ENCODE measurements around the gene NAV2. TPM values are rescaled to one million over a fixed set of nuclear protein-coding genes. Genes with fewer than 3 reads are reported as not detected.

Gene NAV2
- total RNA-seq, 2 experiments from 2014 or later = 0.23 to 0.71 TPM

DNA sequence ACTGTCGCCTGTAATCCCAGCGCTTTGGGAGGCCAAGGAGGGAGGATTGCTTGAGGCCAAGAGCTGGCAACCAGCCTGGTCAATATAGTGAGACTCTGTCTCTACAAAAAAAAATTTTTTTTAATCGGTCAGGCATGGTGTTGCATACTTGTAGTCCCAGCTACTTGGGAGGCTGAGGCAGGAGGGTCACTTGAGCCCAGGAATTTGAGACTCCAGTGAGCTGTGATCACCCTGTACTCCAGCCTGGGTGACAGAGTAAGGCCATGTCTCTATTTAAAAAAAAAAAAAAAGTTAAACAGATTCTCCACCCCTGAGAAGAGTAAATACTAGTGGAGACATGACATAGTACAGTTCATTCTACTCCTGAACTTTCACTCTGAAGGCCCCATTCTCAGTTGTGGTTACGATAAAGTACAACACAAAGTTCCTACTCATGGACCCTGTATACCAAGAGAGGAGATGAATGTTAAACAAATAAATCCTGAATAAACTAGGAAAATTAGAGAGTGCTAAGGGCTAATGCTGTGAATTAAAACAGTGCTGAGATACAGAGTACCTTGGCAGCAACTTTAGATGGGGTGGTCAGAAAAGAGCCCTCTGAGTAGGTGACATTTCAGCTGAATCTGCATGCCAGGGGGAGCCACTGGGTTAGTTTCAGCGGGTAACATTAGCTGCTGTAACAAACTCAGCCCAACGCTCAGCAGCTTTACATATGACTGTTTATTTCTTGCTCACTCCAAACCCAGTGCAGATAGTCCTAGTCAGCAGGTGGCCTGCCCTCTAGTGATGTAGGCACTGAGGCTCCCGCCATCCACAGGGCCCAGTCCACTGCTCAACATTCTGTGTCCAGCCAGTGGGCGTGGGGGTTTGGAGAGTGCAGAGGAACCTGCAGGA, 372.5 kb downstream of the NAV2 start:
- CTCF ChIA-PET = no interaction called here
- no peak for DNase-seq
- H3K9me3 Mint-ChIP-seq (ENCODE audit: insufficient read depth) = no peaks in the 10 kb centered on the region

DNA sequence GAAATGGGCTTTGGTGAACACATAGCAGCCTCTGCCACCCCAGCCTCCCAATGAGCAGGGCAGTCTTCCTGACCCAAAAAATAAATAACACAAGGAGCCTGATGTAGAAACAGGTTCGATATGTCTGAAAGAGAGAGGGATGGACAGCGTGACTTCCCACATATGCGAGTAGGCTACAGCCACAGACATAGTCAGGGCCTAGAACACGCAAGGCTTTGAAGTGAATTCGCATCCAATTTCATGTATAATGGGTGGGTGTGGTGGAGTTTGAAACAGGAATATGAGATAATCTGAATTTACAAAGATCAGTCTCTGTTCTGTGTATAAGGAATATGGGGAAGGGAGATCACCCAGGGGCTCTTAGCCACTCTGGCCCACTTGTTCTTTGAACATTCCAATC, 373.3 kb downstream of the NAV2 start:
- POLR2A ChIA-PET = no interaction called here
- H3K4me3 Mint-ChIP-seq = no peak overlapping the region
- peaks cover 16% of the 10 kb centered on the region for H3K4me1 Mint-ChIP-seq (ENCODE audit: low read depth)
- H3K27ac Mint-ChIP-seq = no peak overlapping the region
- no peaks in the 10 kb centered on the region for H3K9me3 Mint-ChIP-seq (ENCODE audit: insufficient read depth)
- CTCF ChIA-PET = no interaction called here
- no peak for ATAC-seq
- DNase-seq = no peak
- H3K27me3 Mint-ChIP-seq (ENCODE audit: low read depth) = peaks cover 23% of the 10 kb centered on the region
- H3K36me3 Mint-ChIP-seq (ENCODE audit: low read depth) = no peaks in the 10 kb centered on the region

More for the DNA sequence above, 372.5 kb downstream of the NAV2 start:
- no peak overlapping the region for H3K27ac Mint-ChIP-seq
- no peaks in the 10 kb centered on the region for H3K36me3 Mint-ChIP-seq (ENCODE audit: low read depth)
- POLR2A ChIA-PET = no interaction called here
- peaks cover 16% of the 10 kb centered on the region for H3K4me1 Mint-ChIP-seq (ENCODE audit: low read depth)
- no peak for ATAC-seq
- H3K27me3 Mint-ChIP-seq (ENCODE audit: low read depth) = peaks cover 23% of the 10 kb centered on the region
- no peak overlapping the region for H3K4me3 Mint-ChIP-seq

DNA sequence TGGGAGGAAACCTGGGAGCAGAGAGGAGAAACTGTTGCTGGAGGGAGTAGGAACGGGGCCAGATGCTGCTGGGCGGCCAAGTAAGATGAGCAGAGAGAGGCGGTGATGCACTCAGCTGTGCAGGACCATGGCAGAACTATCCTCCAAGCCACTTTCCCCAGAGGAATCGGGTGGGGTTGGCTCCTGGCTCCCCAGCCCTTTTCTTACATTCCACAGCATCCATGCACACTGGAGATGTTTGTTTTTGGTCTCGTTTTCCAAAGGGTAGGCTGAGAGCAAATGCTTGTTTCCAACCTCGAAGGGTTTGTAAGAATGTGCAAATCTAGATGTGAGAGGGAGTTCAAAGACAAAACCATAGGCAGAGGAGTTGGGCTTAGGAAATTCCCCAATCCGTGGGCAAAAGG, 374.5 kb downstream of the NAV2 start:
- peaks cover 21% of the 10 kb centered on the region for H3K27me3 Mint-ChIP-seq (ENCODE audit: low read depth)
- no peaks in the 10 kb centered on the region for H3K36me3 Mint-ChIP-seq (ENCODE audit: low read depth)
- ATAC-seq (no peak), DNase-seq (no peak)
- peaks cover 16% of the 10 kb centered on the region for H3K4me1 Mint-ChIP-seq (ENCODE audit: low read depth)
- ChIA-PET POLR2A (no interaction called here), CTCF (no interaction called here)
- no peak overlapping the region for H3K27ac Mint-ChIP-seq
- no peak overlapping the region for H3K4me3 Mint-ChIP-seq
- no peaks in the 10 kb centered on the region for H3K9me3 Mint-ChIP-seq (ENCODE audit: insufficient read depth)

DNA sequence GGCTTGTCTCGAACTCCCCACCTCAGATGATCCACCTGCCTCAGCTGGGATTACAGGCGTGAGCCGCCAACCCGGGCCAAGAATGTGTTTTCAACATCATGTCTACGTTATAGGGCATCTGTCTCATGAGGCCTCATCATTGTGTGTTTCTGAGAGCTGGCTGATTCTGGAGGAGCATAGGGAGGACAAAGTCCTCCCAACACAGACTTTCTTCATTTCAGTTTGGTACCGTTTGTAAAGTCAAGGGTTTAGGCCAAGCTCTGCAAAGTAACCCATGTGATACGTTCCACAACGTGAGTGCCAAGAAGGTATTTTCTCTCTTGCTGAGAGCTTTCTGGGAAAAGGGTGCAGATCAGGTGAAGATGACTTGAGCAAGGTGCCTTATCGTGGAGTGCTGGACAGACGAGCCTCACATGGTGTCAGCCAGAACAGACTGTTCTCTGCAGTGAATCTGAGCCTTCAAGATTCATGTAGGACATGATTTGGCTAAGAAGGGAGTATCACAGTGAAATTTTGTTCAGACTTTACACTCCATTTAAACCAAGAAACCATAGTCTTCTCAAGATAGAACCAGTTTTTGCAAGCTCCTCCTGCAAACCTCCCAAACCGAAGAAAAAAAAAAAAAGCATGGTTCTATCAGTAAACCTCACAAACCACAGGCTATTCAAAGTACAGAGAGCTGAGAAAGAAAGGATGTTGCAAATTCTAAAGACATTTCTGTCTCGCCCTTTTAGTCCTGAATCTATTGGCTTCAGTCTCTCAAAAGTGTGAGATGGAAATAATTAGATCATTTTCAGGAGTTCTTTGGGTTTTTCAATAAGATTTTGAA, 376.0 kb downstream of the NAV2 start:
- POLR2A ChIA-PET = no interaction called here

DNA sequence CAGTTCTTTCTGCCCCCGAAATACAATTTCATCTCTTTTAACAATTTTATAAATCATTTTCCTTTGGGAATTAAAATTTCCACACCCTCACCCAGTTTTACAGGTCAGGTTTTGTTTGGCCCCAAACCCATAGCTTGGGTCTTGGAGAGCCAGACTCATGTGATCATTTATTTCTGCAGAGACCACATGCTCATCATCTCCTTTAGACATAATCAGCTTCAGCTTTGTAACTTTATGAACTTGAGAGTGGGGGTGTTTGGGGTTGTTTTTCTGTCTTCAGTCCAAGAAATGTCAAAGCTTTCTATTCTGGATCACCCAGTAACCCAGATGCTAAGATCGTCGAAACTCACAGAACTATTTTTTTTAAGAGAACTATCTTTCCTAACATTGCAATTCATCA, 376.7 kb downstream of the NAV2 start:
- ChIA-PET CTCF (interaction anchor here (1.9 kb wide), 1 partner anchor 39 kb away, joined by 5 read pairs; no protein-coding TSS in a partner anchor), POLR2A (no interaction called here)
- Mint-ChIP-seq H3K4me3 (no peak overlapping the region), H3K27me3 (ENCODE audit: low read depth) (peaks cover 17% of the 10 kb centered on the region), H3K36me3 (ENCODE audit: low read depth) (no peaks in the 10 kb centered on the region), H3K4me1 (ENCODE audit: low read depth) (peaks cover 16% of the 10 kb centered on the region), H3K27ac (no peak overlapping the region), H3K9me3 (ENCODE audit: insufficient read depth) (no peaks in the 10 kb centered on the region)
- ATAC-seq = no peak
- no peak for DNase-seq

More for the DNA sequence above, 376.0 kb downstream of the NAV2 start:
- peaks cover 16% of the 10 kb centered on the region for H3K4me1 Mint-ChIP-seq (ENCODE audit: low read depth)
- DNase-seq = no peak
- CTCF ChIA-PET = no interaction called here
- peaks cover 17% of the 10 kb centered on the region for H3K27me3 Mint-ChIP-seq (ENCODE audit: low read depth)
- H3K4me3 Mint-ChIP-seq = no peak overlapping the region
- ATAC-seq = no peak
- H3K27ac Mint-ChIP-seq = no peak overlapping the region
- no peaks in the 10 kb centered on the region for H3K9me3 Mint-ChIP-seq (ENCODE audit: insufficient read depth)
- H3K36me3 Mint-ChIP-seq (ENCODE audit: low read depth) = no peaks in the 10 kb centered on the region

DNA sequence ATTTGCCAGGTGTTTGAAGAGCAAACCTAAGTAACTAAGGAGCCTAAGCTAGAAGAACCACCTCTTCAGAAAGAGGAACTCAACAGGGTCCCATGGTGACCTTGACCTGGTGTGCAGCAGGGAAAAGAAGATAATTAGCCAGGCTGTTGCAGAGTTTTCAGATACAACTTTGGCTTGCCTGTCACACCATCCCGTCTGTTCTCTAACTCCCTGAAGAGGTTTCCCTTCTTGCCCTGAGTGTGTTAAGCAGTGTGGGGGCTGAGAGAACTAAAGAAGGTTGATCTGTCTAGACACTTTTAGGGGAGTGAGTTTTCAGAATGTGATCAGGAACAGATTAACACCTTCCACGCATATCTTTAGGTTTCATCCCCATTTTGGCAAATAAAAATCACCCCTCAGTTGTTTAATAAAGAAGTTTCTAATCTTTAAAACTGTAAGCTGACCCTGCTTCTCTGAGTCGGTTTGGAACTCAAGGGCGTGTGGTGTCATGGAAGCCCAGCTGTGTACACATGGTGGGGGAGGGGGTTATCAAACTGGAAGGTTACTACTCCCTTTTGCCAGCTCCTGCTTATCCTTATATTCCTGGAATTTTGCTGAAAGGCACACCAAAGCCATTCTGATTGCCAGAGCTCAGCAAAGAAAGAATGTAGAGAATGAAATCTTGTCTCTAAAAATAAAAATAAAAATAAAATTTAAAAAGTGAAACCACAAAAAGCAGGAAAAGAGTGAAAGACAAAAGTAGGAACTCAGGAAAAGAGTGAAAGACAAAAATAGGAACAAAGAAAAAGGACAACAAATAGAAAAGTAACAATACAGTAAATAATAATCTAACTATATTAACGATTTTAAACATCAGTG, 377.4 kb downstream of the NAV2 start:
- H3K4me3 Mint-ChIP-seq = no peak overlapping the region
- DNase-seq = no peak
- no peaks in the 10 kb centered on the region for H3K36me3 Mint-ChIP-seq (ENCODE audit: low read depth)
- ChIA-PET CTCF (interaction anchor here (1.9 kb wide), 1 partner anchor 38 kb away, joined by 5 read pairs; no protein-coding TSS in a partner anchor), POLR2A (no interaction called here)
- H3K27ac Mint-ChIP-seq = no peak overlapping the region
- H3K9me3 Mint-ChIP-seq (ENCODE audit: insufficient read depth) = no peaks in the 10 kb centered on the region
- H3K4me1 Mint-ChIP-seq (ENCODE audit: low read depth) = peaks cover 16% of the 10 kb centered on the region
- ATAC-seq = no peak
- peaks cover 17% of the 10 kb centered on the region for H3K27me3 Mint-ChIP-seq (ENCODE audit: low read depth)

DNA sequence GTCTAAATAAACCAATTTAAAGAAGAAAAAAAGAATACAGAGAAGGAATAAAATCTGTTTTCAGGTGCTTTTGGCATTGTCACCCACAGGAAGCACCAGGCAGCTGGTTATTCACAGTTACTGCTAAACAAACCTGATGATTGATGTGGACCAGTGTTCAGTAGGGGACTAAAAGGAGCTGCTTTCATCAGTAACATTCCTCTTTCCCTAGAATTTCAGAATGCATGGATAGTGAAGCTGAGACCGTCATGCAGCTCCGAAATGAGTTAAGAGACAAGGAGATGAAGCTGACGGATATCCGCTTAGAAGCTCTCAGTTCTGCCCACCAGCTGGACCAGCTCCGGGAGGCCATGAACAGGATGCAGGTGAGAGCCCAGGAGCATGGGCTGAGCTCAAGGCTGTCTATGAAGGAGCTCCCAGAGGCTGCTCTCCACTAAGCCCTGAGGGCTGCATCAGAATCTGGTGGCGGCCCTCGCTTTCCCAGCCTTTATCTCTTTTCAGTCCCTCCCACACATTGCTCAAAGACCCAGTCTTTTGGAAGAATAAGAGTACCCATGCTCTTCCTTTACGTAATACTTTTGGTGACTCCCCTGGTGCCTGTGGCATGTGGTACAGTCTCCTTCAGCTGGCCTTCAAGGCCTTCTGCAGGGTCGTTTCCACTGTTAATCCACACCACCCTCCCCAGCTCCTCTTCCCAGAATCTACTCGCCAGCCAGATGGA, 378.2 kb downstream of the NAV2 start:
- Mint-ChIP-seq H3K4me3 (no peak overlapping the region), H3K4me1 (ENCODE audit: low read depth) (peaks cover 16% of the 10 kb centered on the region), H3K27me3 (ENCODE audit: low read depth) (peaks cover 17% of the 10 kb centered on the region), H3K9me3 (ENCODE audit: insufficient read depth) (no peaks in the 10 kb centered on the region), H3K27ac (no peak overlapping the region), H3K36me3 (ENCODE audit: low read depth) (no peaks in the 10 kb centered on the region)
- no peak for ATAC-seq
- ChIA-PET CTCF (interaction anchor here (0.5 to 1.9 kb wide), 2 partner anchors 13 to 37 kb away, joined by 3 to 5 read pairs; no protein-coding TSS in a partner anchor), POLR2A (no interaction called here)
- DNase-seq = no peak

DNA sequence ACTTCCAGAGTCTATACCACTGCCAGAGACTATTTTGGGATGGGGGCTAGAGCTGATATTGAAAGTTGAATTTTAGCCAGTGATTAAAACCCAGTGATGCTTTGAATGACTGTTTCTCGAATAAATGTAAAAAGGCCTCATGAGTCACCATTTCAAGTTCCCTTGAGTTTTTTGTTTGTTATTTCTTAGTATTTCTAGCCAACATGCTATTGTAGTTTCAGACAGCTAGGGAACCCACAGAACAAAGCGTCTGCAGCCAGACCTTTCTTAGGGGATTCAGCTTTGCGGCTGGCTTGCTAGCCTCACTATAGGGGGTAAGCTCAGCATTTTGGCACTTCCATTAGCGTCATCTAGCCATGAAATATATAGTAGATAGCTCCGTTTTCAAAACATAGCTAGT, 381.1 kb downstream of the NAV2 start:
- DNase-seq (no peak), ATAC-seq (no peak)
- H3K27me3 Mint-ChIP-seq (ENCODE audit: low read depth) = peaks cover 8% of the 10 kb centered on the region
- ChIA-PET POLR2A (no interaction called here), CTCF (interaction anchor here (0.7 kb wide), 1 partner anchor 14 kb away, joined by 3 read pairs; no protein-coding TSS in a partner anchor)
- H3K4me1 Mint-ChIP-seq (ENCODE audit: low read depth) = peaks cover 10% of the 10 kb centered on the region
- no peak overlapping the region for H3K27ac Mint-ChIP-seq
- H3K36me3 Mint-ChIP-seq (ENCODE audit: low read depth) = no peaks in the 10 kb centered on the region
- no peaks in the 10 kb centered on the region for H3K9me3 Mint-ChIP-seq (ENCODE audit: insufficient read depth)
- H3K4me3 Mint-ChIP-seq = no peak overlapping the region

DNA sequence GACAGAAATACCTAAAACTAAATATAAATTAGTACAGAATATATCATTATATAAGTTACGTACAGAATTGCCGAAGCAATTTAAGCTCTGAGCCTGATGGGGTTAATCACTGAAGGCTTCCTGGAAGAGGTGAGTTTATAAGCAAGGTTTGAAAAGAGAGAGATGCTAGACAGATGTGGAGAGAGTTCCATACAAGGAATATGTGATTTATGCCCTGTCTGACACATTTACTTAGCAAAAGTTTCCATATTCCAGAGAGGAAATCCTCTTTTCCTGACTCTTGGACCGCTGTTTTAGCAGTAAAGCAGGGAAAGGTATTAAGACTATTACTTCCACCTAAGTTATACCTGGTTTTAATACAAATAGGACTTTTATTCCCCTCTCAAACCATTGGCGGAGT, 382.6 kb downstream of the NAV2 start:
- ATAC-seq (no peak), DNase-seq (no peak)
- H3K27ac Mint-ChIP-seq = no peak overlapping the region
- ChIA-PET POLR2A (no interaction called here), CTCF (no interaction called here)
- no peaks in the 10 kb centered on the region for H3K36me3 Mint-ChIP-seq (ENCODE audit: low read depth)
- peaks cover 2% of the 10 kb centered on the region for H3K27me3 Mint-ChIP-seq (ENCODE audit: low read depth)
- no peaks in the 10 kb centered on the region for H3K9me3 Mint-ChIP-seq (ENCODE audit: insufficient read depth)
- no peak overlapping the region for H3K4me3 Mint-ChIP-seq
- H3K4me1 Mint-ChIP-seq (ENCODE audit: low read depth) = peaks cover 9% of the 10 kb centered on the region

DNA sequence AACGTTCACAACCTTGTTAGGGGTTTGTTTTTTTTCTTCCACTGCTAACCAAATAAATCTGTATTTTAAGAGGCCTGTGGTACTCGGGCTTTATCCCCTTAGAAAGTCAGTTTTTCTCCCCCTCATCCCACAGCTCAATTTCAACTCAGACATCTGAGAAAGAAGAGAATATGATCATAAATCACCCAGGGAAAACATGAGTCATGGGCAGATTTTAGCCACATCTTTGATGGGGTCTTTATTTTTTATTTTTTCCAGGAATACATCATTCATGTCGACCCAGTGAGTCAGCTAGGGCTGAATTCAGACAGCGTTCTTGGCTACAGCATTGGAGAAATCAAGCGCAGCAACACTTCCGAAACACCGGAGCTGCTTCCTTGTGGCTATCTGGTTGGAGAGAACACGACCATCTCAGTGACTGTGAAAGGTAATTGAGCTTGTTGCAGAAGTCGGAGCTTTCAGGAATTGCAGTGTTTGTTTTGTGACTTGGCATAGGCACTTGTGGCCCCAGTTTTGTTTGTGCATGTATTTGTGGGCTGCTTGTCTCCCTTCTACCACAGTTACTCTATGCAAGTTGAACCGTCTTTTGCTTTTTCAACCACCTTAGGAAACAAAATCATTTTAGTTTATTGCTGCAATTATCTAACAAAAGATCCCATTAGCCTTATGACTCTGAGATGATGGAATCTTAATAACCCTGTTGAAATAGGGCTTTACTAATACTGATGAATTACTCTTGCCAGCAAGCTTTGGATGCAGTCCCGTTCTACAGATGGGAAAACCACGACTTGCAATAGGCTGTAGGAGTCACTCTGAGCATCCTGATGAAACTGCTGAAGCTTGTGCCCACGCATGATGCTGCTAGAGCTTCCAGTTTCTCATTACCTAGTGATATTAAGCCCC, 384.9 kb downstream of the NAV2 start:
- Mint-ChIP-seq H3K27ac (no peak overlapping the region), H3K36me3 (ENCODE audit: low read depth) (no peaks in the 10 kb centered on the region), H3K27me3 (ENCODE audit: low read depth) (no peaks in the 10 kb centered on the region), H3K9me3 (ENCODE audit: insufficient read depth) (no peaks in the 10 kb centered on the region), H3K4me1 (ENCODE audit: low read depth) (peaks cover 9% of the 10 kb centered on the region), H3K4me3 (no peak overlapping the region)
- ChIA-PET POLR2A (no interaction called here), CTCF (interaction anchor here (1.6 kb wide), 1 partner anchor 31 kb away, joined by 5 read pairs; no protein-coding TSS in a partner anchor)
- no peak for DNase-seq
- no peak for ATAC-seq
